T-helper 17 cell (primary cell): ENCODE measurements around the gene GAK. TPM values are rescaled to one million over a fixed set of nuclear protein-coding genes. Genes with fewer than 3 reads are reported as not detected.
A peak's percentile ranks its signal among the peaks of the same experiment; 100 is the strongest.

Experiments used
- ATAC-seq: fragments of 150-1000 bp; cut with Tn5 transposase; 2 replicates; pipeline ENCODE4 v1.10.0; 2021; ENCODE audit warnings: mild to moderate bottlenecking, moderate library complexity
- DNase-seq, 3 donors: peaks; one replicate each; pipeline versions ENCODE4 v3.0.0 to v3.0.0-alpha.2; 2020 to 2021
- H3K9me3 ChIP-seq: one replicate; pipeline ENCODE4 v1.7.0; 2013; ENCODE audit warnings: low read length, mild to moderate bottlenecking; ENCODE audit not compliant: control insufficient read depth, poor library complexity, severe bottlenecking
- H3K27ac Mint-ChIP-seq: one replicate; pipeline ENCODE4 v1.8.0; 2022; ENCODE audit warnings: mild to moderate bottlenecking, moderate library complexity, mixed read lengths
- H3K27me3 Mint-ChIP-seq: one replicate; pipeline ENCODE4 v1.8.0; 2022; ENCODE audit warnings: mixed read lengths
- H3K36me3 Mint-ChIP-seq: one replicate; pipeline ENCODE4 v1.8.0; 2022; ENCODE audit warnings: low read depth, mixed read lengths
- H3K4me1 Mint-ChIP-seq: one replicate; pipeline ENCODE4 v1.8.0; 2022; ENCODE audit warnings: mild to moderate bottlenecking, mixed read lengths
- H3K4me3 Mint-ChIP-seq: one replicate; pipeline ENCODE4 v1.8.0; 2022; ENCODE audit warnings: mild to moderate bottlenecking, moderate library complexity, mixed read lengths
- total RNA-seq, 4 donors: library from RNA in 2 of 4; stranded (reverse) in 2 of 4; gene quantifications; one replicate each; pipeline ENCODE4 v1.2.3 and lab custom pipeline; 2022 to 2026

Gene GAK
- total RNA-seq, 2 donors from 2014 or later: 192 to 215 TPM

DNA sequence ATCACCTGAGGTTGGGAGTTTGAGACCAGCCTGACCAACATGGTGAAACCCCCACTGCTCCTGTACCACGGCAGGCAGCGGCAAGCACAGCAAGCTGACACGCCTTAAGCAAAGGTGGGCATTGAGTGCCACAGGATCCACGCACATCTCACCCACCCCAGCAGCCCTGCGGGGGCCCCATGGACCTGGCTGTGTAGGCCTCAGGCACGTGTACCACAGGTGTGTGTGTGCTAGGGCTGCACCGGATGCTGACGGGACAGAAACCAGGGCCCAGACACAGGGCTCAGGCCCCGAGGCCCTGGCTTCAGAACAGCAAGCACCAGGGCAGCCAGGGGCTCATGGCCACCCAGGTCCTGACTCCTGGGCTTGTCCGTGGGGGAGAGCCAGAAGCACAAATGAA is 46.8 kb downstream of the GAK start:
- no peaks in the 10 kb centered on the region for H3K36me3 Mint-ChIP-seq

DNA sequence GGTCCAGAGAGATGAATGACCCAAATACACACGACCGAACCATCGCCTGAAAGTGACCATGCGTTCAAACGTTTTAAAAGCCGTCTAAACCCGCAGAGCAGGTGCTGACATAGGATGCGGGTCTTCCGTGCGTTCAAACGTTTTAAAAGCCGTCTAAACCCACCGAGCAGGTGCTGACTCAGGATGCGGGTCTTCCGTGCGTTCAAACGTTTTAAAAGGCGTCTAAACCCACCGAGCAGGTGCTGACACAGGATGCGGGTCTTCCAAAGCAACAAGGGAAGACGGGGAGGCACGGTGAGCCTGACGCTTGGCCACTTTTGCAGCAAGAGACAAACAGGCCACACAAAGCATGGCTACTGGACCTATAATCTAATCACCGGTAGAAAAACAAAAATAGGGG is 47.2 kb downstream of the GAK start:
- no peaks in the 10 kb centered on the region for H3K9me3 ChIP-seq
- Mint-ChIP-seq H3K27me3 (no peaks in the 10 kb centered on the region), H3K4me3 (no peak overlapping the region), H3K4me1 (peaks cover 16% of the 10 kb centered on the region), H3K27ac (peak overlapping the region; percentile 57), H3K36me3 (no peaks in the 10 kb centered on the region)
- no peak for DNase-seq
- ATAC-seq: no peak

More for the DNA sequence above, 46.8 kb downstream of the GAK start:
- DNase-seq: no peak
- no peak for ATAC-seq
- Mint-ChIP-seq H3K27me3 (no peaks in the 10 kb centered on the region), H3K27ac (no peak overlapping the region), H3K4me3 (no peak overlapping the region), H3K4me1 (peaks cover 11% of the 10 kb centered on the region)
- H3K9me3 ChIP-seq: no peaks in the 10 kb centered on the region

DNA sequence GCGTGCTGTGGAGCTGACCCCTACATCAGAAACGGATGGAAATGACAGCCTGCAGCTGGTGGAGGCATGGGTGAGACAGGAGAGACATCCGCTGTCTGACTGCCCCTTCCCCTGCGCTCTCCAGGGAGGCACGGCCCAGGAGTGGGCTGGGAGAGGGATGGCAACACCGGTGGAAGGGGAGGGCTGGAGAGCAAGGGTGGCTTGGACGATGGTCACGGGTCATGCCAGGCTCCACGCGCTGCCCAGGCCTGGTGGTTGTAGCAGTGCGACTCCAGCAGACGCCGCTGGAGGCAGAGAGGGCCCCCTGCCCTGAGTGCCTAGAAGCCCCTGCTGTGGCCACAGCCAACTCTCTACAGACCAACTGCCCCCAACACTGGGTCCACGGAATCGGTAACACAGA is 47.9 kb downstream of the GAK start:
- DNase-seq (no peak), ATAC-seq (no peak)
- peak overlapping the region; percentile 57 for H3K27ac Mint-ChIP-seq
- H3K4me1 Mint-ChIP-seq: peaks cover 22% of the 10 kb centered on the region
- no peaks in the 10 kb centered on the region for H3K36me3 Mint-ChIP-seq
- H3K27me3 Mint-ChIP-seq: no peaks in the 10 kb centered on the region
- H3K4me3 Mint-ChIP-seq: no peak overlapping the region
- H3K9me3 ChIP-seq: no peaks in the 10 kb centered on the region

- Mint-ChIP-seq H3K27ac (peak overlapping the region; percentile 57), H3K4me1 (peaks cover 28% of the 10 kb centered on the region), H3K27me3 (no peaks in the 10 kb centered on the region), H3K4me3 (no peak overlapping the region), H3K36me3 (no peaks in the 10 kb centered on the region)
- no peaks in the 10 kb centered on the region for H3K9me3 ChIP-seq
- DNase-seq: no peak
- ATAC-seq: no peak
These were observed 48.6 kb downstream of the GAK start for GRCh38 chr4:883377-884095.

GRCh38 chr4:882646-883045 is 49.5 kb downstream of the GAK start:
- DNase-seq: no peak
- no peak for ATAC-seq
- Mint-ChIP-seq H3K36me3 (no peaks in the 10 kb centered on the region), H3K27ac (no peak overlapping the region), H3K4me3 (peak overlapping the region; percentile 63), H3K27me3 (no peaks in the 10 kb centered on the region), H3K4me1 (peaks cover 31% of the 10 kb centered on the region)
- no peaks in the 10 kb centered on the region for H3K9me3 ChIP-seq

DNA sequence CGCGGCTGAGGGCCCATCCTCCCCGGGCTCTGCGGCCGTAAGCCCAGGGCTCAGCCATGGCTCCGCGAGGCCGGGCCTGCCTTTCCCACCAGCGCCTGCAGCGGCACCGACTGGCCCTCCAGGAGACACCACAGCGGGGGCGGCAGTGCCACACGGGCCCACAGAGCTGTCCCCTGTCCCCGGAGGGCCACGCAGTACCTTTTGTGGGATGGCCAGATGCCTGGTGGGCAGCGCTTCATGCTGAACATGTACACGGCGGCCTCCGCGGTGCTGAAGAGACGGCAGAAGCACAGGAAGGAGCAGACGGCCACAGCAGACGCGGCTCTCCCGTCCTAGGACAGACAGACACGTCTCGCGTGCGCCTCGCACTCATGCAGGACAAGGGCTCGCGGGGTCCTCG is 50.4 kb downstream of the GAK start:
- H3K4me1 Mint-ChIP-seq: peaks cover 31% of the 10 kb centered on the region
- DNase-seq (no peak), ATAC-seq (no peak)
- no peaks in the 10 kb centered on the region for H3K27me3 Mint-ChIP-seq
- no peaks in the 10 kb centered on the region for H3K9me3 ChIP-seq
- peaks cover 2% of the 10 kb centered on the region for H3K36me3 Mint-ChIP-seq
- no peak overlapping the region for H3K4me3 Mint-ChIP-seq
- H3K27ac Mint-ChIP-seq: no peak overlapping the region

- H3K4me1 Mint-ChIP-seq: peaks cover 29% of the 10 kb centered on the region
- peak overlapping the region; percentile 99 for H3K27ac Mint-ChIP-seq
- ATAC-seq (no peak), DNase-seq (no peak)
- H3K4me3 Mint-ChIP-seq: peak overlapping the region; percentile 99
- H3K36me3 Mint-ChIP-seq: peaks cover 2% of the 10 kb centered on the region
- no peaks in the 10 kb centered on the region for H3K9me3 ChIP-seq
- H3K27me3 Mint-ChIP-seq: no peaks in the 10 kb centered on the region
These were observed 51.3 kb downstream of the GAK start for GRCh38 chr4:880684-881405.

- Mint-ChIP-seq H3K4me3 (peak overlapping the region; percentile 99), H3K27ac (peak overlapping the region; percentile 99), H3K4me1 (peaks cover 34% of the 10 kb centered on the region), H3K27me3 (no peaks in the 10 kb centered on the region), H3K36me3 (peaks cover 7% of the 10 kb centered on the region)
- H3K9me3 ChIP-seq: no peaks in the 10 kb centered on the region
- ATAC-seq (peak; percentile 79), DNase-seq (peak in 2 of 3 donors; percentile 22 to 31)
These were observed 52.4 kb downstream of the GAK start for GRCh38 chr4:879729-880077.

GRCh38 chr4:878796-879728 is 53.1 kb downstream of the GAK start:
- H3K27ac Mint-ChIP-seq: peak overlapping the region; percentile 99
- H3K4me3 Mint-ChIP-seq: peak overlapping the region; percentile 99
- peaks cover 8% of the 10 kb centered on the region for H3K36me3 Mint-ChIP-seq
- H3K9me3 ChIP-seq: no peaks in the 10 kb centered on the region
- peak; percentile 64 for ATAC-seq
- DNase-seq: no peak
- H3K4me1 Mint-ChIP-seq: peaks cover 36% of the 10 kb centered on the region
- H3K27me3 Mint-ChIP-seq: no peaks in the 10 kb centered on the region

- Mint-ChIP-seq H3K36me3 (peaks cover 14% of the 10 kb centered on the region), H3K27me3 (no peaks in the 10 kb centered on the region), H3K4me1 (peaks cover 41% of the 10 kb centered on the region), H3K27ac (peak overlapping the region; percentile 99), H3K4me3 (peak overlapping the region; percentile 9)
- no peaks in the 10 kb centered on the region for H3K9me3 ChIP-seq
- ATAC-seq (no peak), DNase-seq (no peak)
These were observed 54.6 kb downstream of the GAK start for GRCh38 chr4:877502-877901.

- no peak for DNase-seq
- Mint-ChIP-seq H3K4me1 (peaks cover 41% of the 10 kb centered on the region), H3K27ac (no peak overlapping the region), H3K4me3 (no peak overlapping the region), H3K27me3 (no peaks in the 10 kb centered on the region), H3K36me3 (peaks cover 14% of the 10 kb centered on the region)
- H3K9me3 ChIP-seq: no peaks in the 10 kb centered on the region
- no peak for ATAC-seq
These were observed 55.3 kb downstream of the GAK start for GRCh38 chr4:876780-877179.

- H3K36me3 Mint-ChIP-seq: peaks cover 14% of the 10 kb centered on the region
- peaks cover 41% of the 10 kb centered on the region for H3K4me1 Mint-ChIP-seq
- H3K27me3 Mint-ChIP-seq: no peaks in the 10 kb centered on the region
- DNase-seq (no peak), ATAC-seq (no peak)
- H3K4me3 Mint-ChIP-seq: no peak overlapping the region
- H3K27ac Mint-ChIP-seq: peak overlapping the region; percentile 69
- no peaks in the 10 kb centered on the region for H3K9me3 ChIP-seq
These were observed 56.2 kb downstream of the GAK start for GRCh38 chr4:875818-876423.
